GM13977 (cell line): Measurements from ENCODE around the gene TPO.

Experiments used
- DNase-seq: peaks from one replicate; pipeline ENCODE4 v3.0.0; 2012; ENCODE audit warnings: low spot score
- in situ Hi-C: fragments of 300-500 bp; cut with MboI; formaldehyde crosslinking; loops from one replicate; pipeline ENCODE4 v1.12.0; 2022; ENCODE audit warnings: low sequenced_read_pairs, low pct_unique_long_range_greater_than_20kb, mixed read lengths, inconsistent platforms; ENCODE audit not compliant: unreplicated experiment
- TF ChIP-seq, protein P1 (sequence below): IDR thresholded peaks from 2 replicates; pipeline ENCODE4 v1.5.1; 2012; ENCODE audit warnings: mild to moderate bottlenecking, control low read depth; ENCODE audit not compliant: insufficient read depth; ENCODE audit errors: extremely low read depth, missing control alignments

The TPO gene

DNA sequence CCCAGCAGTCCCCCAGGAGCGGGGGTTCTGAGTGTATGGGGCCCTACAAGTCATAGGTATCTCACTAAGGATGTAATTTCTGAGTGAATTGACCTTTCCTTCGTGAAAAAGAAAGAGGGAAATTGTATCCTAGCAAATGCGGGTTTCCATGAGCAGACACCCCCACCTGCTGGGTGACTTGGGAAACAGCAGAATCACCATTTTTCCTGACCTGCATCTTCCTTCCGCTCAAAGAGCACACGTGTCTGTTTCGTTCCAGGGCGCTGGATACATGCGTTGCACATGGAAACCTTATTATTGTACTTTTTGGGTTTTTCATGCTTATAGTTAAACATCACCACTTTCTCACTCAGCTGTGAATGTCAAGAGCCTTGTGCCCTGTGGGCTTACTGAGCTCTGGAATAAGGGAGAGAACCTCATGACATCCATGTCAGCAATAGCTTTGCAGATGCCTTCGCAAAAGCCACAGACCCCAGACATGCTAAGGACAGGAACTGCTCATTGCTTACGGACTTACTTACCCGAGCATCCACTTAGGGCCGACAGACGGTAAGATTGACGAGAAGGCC lies 132.8 kb downstream of the TPO start:
- DNase-seq: peak; percentile 54
- in situ Hi-C loops: loop anchor here (25.0 kb wide), 1 partner anchor 834 kb away; no protein-coding TSS in a partner anchor
- TF ChIP-seq, protein P1, sequence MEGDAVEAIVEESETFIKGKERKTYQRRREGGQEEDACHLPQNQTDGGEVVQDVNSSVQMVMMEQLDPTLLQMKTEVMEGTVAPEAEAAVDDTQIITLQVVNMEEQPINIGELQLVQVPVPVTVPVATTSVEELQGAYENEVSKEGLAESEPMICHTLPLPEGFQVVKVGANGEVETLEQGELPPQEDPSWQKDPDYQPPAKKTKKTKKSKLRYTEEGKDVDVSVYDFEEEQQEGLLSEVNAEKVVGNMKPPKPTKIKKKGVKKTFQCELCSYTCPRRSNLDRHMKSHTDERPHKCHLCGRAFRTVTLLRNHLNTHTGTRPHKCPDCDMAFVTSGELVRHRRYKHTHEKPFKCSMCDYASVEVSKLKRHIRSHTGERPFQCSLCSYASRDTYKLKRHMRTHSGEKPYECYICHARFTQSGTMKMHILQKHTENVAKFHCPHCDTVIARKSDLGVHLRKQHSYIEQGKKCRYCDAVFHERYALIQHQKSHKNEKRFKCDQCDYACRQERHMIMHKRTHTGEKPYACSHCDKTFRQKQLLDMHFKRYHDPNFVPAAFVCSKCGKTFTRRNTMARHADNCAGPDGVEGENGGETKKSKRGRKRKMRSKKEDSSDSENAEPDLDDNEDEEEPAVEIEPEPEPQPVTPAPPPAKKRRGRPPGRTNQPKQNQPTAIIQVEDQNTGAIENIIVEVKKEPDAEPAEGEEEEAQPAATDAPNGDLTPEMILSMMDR: peak; percentile 63

DNA sequence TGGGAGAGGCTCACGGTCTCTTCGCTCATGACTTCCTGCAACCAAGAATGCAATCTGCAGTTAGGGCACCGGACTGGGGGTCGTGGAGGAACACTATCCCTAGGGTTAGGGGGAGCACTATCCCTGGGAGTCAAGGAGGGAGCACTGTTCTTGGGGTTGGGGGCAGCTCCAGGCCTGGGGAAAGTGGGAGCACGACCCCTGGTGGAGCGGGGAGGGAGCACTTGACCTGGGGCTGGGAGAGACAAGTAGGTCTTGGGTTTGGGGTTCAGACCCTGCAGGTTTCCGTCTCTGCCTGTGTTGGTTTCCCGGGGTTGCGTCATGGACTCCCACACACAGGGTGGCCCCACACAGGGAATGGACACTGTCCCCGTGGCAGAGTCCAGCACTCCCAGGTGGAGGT lies 133.6 kb downstream of the TPO start:
- in situ Hi-C loops: loop anchor here (25.0 kb wide), 1 partner anchor 835 kb away; no protein-coding TSS in a partner anchor
- TF ChIP-seq, protein P1: peak; percentile 13

DNA sequence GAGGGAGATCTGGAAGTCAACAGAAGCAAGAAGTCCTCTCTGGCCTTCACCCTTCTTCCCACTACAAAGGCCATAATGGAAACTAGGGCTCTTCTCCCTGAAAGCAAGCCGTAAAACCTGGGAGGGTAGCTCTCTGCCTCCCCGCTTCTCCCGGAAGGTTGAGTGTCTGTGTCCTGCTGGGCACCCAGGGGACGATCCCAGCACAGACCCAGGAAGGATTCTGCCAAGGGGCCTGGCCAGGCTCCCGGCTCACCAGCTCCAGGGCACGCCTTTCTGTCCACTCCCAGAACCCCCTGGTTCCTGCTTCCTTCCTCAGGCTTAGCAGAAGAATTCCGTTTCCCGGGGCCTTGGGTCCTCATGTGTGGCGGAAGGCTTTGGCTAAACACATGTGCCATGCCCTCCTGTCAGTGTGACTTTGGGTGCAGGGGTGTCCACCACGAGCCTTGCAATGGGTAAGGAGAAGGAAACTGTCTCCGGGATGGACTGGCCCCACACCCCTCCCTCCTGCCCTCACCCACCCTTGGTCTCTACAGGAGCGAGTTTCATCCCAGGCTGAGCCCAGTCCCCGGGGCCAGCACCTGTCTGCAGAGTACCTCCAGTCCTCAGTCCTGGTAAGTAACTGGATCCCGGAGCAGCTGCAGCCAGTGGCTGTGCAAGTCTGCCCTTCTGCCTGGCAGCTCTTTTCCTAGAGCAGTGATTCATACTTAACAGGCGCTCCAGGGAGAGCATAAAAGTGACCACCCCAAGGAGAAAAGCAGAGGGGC lies 135.8 kb downstream of the TPO start:
- DNase-seq: no peak
- in situ Hi-C loops: loop anchor here (25.0 kb wide), 1 partner anchor 837 kb away; no protein-coding TSS in a partner anchor
- TF ChIP-seq, protein P1: no peak

More for the DNA sequence above, 133.6 kb downstream of the TPO start:
- DNase-seq: no peak

DNA sequence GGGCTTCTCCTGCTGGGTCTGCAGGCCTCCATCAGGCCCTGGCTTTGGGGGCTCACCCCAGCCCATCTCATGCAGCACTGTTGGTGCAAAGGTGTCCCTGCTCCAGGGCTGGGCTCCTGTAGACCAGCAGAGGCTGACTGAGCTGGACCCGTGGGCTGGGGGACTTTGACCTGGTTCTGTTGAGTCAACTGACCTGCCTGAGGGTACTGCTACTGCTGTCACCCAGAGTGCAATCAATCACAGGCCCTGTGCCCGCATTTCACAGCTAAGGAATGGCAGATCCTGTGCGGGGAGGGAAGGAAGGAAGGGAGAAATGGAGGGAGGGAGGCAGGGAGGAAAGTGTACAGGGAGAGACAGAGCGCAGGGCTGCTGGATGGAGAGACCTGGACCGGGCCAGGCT lies 136.8 kb downstream of the TPO start:
- DNase-seq: no peak
- in situ Hi-C loops: no loop called here
- TF ChIP-seq, protein P1: no peak

DNA sequence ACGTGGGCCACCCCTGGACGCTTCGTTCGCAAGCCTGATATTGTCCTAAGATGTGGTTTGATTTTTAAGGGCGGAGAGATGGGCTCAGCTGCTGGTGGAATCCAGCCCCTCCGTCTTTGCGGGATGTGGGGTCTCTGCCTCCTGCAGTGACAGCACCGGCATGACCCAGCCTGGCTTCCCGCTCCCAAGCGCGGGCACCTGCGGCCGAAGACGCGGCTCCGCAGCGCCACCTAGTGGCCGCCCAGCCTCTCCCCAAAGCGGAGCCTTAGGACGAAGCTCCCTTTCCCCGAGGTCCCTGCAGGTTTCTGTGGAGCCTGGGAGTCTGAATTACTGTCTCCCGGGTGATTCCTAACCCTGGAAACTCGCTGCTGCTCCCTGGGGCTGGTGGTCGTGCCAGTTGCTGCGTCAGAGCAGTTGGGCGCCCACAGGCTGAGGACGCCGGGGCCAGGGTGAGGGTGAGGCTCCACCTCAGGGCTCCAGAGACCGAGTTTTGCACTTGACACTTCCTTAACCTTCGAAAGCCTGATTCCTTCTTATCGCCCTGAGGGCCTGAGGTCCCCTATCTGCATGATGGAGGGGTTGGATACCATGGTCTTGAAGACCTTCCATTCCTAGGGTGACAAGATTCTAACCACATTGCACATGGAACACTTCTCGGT lies 137.5 kb downstream of the TPO start:
- in situ Hi-C loops: no loop called here
- TF ChIP-seq, protein P1: peak; percentile 98
- peak; percentile 84 for DNase-seq

DNA sequence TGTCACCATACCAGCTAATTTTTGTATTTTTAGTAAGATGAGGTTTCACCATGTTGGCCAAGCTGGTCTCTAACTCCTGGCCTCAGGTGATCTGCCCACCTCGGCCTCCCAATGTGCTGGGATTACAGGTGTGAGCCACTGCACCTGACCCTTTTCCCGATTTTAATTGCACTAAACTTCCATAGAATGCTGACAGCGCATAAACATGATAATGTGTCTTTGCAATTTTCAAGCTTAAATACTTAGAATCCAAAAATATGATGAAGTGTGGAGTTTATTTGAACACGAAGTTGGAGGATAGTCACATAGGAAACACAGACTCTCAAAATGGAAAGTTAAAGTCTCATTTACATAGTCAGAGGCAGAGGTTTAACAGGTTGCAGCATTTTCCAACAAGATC lies 138.6 kb downstream of the TPO start:
- TF ChIP-seq, protein P1: no peak
- in situ Hi-C loops: no loop called here
- no peak for DNase-seq
